Measurements from ENCODE around the gene ITGB4.

Gene ITGB4

GRCh38 chr17:75779250-75779986, 58.2 kb downstream of the ITGB4 start:
- no peak for TF ChIP-seq CTCF (IDR thresholded peaks at IDR 0.05; ENCODE audit: low read depth, low read length)

GRCh38 chr17:75779987-75780889, 59.0 kb downstream of the ITGB4 start:
- DNase-seq (ENCODE audit: extremely low read depth, low read depth) = no peak
- TF ChIP-seq CTCF (IDR thresholded peaks at IDR 0.05; ENCODE audit: low read depth, low read length) = no peak

More at GRCh38 chr17:75779250-75779986, 58.2 kb downstream of the ITGB4 start:
- DNase-seq (ENCODE audit: extremely low read depth, low read depth) = peak; percentile 100

- peak; percentile 68 for TF ChIP-seq CTCF (IDR thresholded peaks at IDR 0.05; ENCODE audit: low read depth, low read length)
- no peak for DNase-seq (ENCODE audit: extremely low read depth, low read depth)
Observed at GRCh38 chr17:75783069-75783783, 62.0 kb downstream of the ITGB4 start.

GRCh38 chr17:75783803-75784472, 62.7 kb downstream of the ITGB4 start:
- TF ChIP-seq CTCF (IDR thresholded peaks at IDR 0.05; ENCODE audit: low read depth, low read length) = no peak
- no peak for DNase-seq (ENCODE audit: extremely low read depth, low read depth)

GRCh38 chr17:75784473-75785015, 63.3 kb downstream of the ITGB4 start, which contains the start of gene UNK:
TSS of gene UNK (plus strand) at chr17:75784806. CDS start at chr17:75784881, 75 bp downstream.
- DNase-seq (ENCODE audit: extremely low read depth, low read depth) = peak; percentile 99
- no peak for TF ChIP-seq CTCF (IDR thresholded peaks at IDR 0.05; ENCODE audit: low read depth, low read length)

- TF ChIP-seq CTCF (IDR thresholded peaks at IDR 0.05; ENCODE audit: low read depth, low read length) = no peak
- peak; percentile 81 for DNase-seq (ENCODE audit: extremely low read depth, low read depth)
Observed at GRCh38 chr17:75785016-75785890, 64.0 kb downstream of the ITGB4 start.
